ENCODE data around the gene RAC2.

The RAC2 gene

GRCh38 chr22:37289156-37289735 lies 45.2 kb upstream of the RAC2 start:
- no peaks in the 10 kb centered on the region for H3K9me3 Mint-ChIP-seq
- TF ChIP-seq CTCF (IDR thresholded peaks at IDR 0.05; ENCODE audit: unreplicated experiment in 3 of 3), result no peak

DNA sequence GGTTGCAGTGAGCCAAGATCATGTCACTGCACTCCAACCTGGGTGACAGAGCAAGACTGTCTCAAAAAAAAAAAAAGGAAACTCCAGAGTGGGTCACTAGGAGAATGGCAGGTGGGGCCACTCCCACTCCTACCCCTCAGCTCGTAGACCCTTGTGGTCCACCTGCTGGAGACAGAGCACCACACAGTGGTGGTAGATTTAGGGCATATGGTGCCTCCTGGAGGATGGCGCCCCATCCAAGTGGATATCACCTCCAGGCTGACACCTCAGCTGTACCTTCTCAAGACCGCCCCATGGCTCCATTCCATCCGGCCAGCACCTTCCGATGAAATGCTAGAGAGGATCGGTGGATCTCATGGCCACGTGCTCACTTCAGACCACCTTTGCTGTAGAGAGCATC lies 44.5 kb upstream of the RAC2 start:
- H3K27ac Mint-ChIP-seq, result no peak overlapping the region
- no peaks in the 10 kb centered on the region for H3K9me3 Mint-ChIP-seq
- H3K4me1 Mint-ChIP-seq, result peaks cover 22% of the 10 kb centered on the region
- no peak overlapping the region for H3K4me3 Mint-ChIP-seq
- peaks cover 36% of the 10 kb centered on the region for H3K27me3 Mint-ChIP-seq (ENCODE audit: low read depth)
- no peak for TF ChIP-seq CTCF (IDR thresholded peaks at IDR 0.05; ENCODE audit: unreplicated experiment in 3 of 3)
- no peaks in the 10 kb centered on the region for H3K36me3 Mint-ChIP-seq (ENCODE audit: low read depth)

More at GRCh38 chr22:37289156-37289735, 45.2 kb upstream of the RAC2 start:
- peaks cover 17% of the 10 kb centered on the region for H3K4me1 Mint-ChIP-seq
- peaks cover 36% of the 10 kb centered on the region for H3K27me3 Mint-ChIP-seq (ENCODE audit: low read depth)
- H3K27ac Mint-ChIP-seq, result no peak overlapping the region
- H3K36me3 Mint-ChIP-seq (ENCODE audit: low read depth), result no peaks in the 10 kb centered on the region
- H3K4me3 Mint-ChIP-seq, result no peak overlapping the region

DNA sequence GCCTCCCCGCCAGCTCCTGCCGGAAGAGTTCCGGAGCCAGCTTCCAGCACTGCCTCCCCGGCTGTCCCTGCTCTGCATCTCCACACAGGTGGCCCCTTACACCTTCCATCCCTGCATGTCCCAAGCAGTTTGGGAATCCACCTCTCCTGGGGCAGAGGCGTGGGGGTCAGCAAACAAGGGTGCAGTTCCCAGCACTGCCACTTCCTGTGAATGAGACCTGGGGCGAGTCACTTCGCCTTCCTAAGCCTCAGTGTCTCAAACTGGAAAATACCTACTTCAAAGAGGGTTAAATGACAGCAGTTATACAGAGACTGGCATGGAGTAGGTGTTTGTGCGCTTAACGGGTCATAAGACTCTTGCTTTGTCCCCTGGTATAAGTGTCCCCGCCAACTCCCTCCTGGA lies 43.5 kb upstream of the RAC2 start:
- Mint-ChIP-seq H3K4me3 (no peak overlapping the region), H3K36me3 (ENCODE audit: low read depth) (no peaks in the 10 kb centered on the region), H3K27ac (no peak overlapping the region), H3K27me3 (ENCODE audit: low read depth) (peaks cover 42% of the 10 kb centered on the region), H3K9me3 (no peaks in the 10 kb centered on the region), H3K4me1 (peaks cover 28% of the 10 kb centered on the region)
- no peak for TF ChIP-seq CTCF (IDR thresholded peaks at IDR 0.05; ENCODE audit: unreplicated experiment in 3 of 3)

GRCh38 chr22:37285937-37286336 lies 41.9 kb upstream of the RAC2 start:
- no peak overlapping the region for H3K4me3 Mint-ChIP-seq
- no peaks in the 10 kb centered on the region for H3K9me3 Mint-ChIP-seq
- peaks cover 48% of the 10 kb centered on the region for H3K27me3 Mint-ChIP-seq (ENCODE audit: low read depth)
- H3K4me1 Mint-ChIP-seq, result peaks cover 24% of the 10 kb centered on the region
- TF ChIP-seq CTCF (IDR thresholded peaks at IDR 0.05; ENCODE audit: unreplicated experiment in 3 of 3), result no peak
- no peaks in the 10 kb centered on the region for H3K36me3 Mint-ChIP-seq (ENCODE audit: low read depth)
- H3K27ac Mint-ChIP-seq, result no peak overlapping the region

GRCh38 chr22:37284805-37285355 lies 40.8 kb upstream of the RAC2 start:
- Mint-ChIP-seq H3K4me1 (peaks cover 14% of the 10 kb centered on the region), H3K4me3 (no peak overlapping the region), H3K27ac (peak overlapping the region in 1 of 3 experiments; percentile 16), H3K9me3 (no peaks in the 10 kb centered on the region), H3K36me3 (ENCODE audit: low read depth) (no peaks in the 10 kb centered on the region), H3K27me3 (ENCODE audit: low read depth) (peaks cover 45% of the 10 kb centered on the region)
- no peak for TF ChIP-seq CTCF (IDR thresholded peaks at IDR 0.05; ENCODE audit: unreplicated experiment in 3 of 3)

Data from nephron (organoid).